Stimulated activated CD8-positive, alpha-beta memory T cell treated with anti-CD3 and anti-CD28 coated beads, Interleukin-7, amount 100 ng/mL, for 4 hours (primary cell): Measurements from ENCODE around the gene RAP1GDS1.
"Not testable (repeated sequence)": the region's sequence is repeated elsewhere in the genome, so short reads cannot be mapped to it uniquely, and the experiment has no call there.

Experiments
- DNase-seq, 2 donors: peaks; one replicate each; pipeline ENCODE4 v3.0.0-alpha.2; 2020; ENCODE audit warnings: low read depth in 2 of 2

Gene RAP1GDS1

DNA sequence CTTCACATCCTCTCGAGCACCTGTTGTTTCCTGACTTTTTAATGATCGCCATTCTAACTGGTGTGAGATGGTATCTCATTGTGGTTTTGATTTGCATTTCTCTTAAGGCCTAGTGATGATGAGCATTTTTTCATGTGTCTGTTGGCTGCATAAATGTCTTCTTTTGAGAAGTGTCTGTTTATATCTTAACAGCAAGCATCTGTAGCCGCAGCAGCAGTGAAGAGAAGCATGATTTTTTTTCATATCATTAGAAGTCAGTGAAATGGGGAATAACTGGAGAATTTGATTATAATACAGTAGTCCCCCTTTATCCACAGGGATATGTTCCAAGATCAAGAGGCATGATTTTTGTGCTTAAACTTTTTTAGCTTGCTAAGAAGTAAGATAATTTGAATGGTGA is 27.5 kb downstream of the RAP1GDS1 start:
- not testable (repeated sequence) for DNase-seq

GRCh38 chr4:98289375-98289774 is 28.2 kb downstream of the RAP1GDS1 start:
- DNase-seq, result no peak

- no peak for DNase-seq
These were observed 29.3 kb downstream of the RAP1GDS1 start for GRCh38 chr4:98290511-98290910.

GRCh38 chr4:98293104-98293887 is 32.1 kb downstream of the RAP1GDS1 start:
- DNase-seq, result no peak

DNA sequence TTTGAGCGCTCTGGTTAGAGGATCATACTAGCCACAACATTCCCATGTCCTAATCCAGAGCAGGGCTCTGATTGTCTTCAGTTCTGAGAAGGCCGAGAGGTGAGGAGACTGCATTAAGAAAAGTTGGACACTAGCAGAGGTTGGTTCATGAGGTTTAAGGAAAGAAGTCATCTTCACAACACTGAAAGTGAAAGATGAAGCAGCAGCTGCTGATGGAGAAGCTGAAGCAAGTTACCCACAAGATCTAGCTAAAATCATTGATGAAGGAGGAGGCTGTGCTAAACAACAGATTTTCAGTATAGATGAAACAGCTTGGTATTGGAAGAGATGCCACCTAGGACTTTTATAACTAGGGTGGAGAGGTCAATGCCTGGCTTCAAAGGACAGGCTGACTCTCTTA is 36.8 kb downstream of the RAP1GDS1 start:
- DNase-seq, result no peak

GRCh38 chr4:98300706-98301105 is 39.5 kb downstream of the RAP1GDS1 start:
- DNase-seq, result no peak

GRCh38 chr4:98305576-98305975 is 44.4 kb downstream of the RAP1GDS1 start:
- no peak for DNase-seq

DNA sequence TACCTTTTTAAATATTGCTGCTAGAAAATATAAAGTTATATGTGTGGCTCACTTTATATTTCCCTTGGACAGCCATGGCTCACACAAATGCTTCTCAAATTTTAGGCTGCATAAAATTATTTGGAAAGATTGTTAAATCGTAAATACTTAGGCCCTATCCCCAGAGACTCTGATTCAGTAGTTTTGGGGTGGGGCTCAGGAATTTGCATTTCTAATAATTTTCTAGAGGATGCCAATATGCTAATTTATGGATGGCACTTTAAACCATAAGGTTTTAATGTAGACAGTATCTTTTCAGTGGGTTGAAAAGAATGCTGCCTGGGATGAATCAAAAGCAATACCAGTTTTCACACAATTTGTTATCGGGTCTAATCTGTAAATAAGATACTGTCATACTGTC is 49.7 kb downstream of the RAP1GDS1 start:
- DNase-seq, result no peak

GRCh38 chr4:98311656-98312055 is 50.5 kb downstream of the RAP1GDS1 start:
- DNase-seq, result no peak

DNA sequence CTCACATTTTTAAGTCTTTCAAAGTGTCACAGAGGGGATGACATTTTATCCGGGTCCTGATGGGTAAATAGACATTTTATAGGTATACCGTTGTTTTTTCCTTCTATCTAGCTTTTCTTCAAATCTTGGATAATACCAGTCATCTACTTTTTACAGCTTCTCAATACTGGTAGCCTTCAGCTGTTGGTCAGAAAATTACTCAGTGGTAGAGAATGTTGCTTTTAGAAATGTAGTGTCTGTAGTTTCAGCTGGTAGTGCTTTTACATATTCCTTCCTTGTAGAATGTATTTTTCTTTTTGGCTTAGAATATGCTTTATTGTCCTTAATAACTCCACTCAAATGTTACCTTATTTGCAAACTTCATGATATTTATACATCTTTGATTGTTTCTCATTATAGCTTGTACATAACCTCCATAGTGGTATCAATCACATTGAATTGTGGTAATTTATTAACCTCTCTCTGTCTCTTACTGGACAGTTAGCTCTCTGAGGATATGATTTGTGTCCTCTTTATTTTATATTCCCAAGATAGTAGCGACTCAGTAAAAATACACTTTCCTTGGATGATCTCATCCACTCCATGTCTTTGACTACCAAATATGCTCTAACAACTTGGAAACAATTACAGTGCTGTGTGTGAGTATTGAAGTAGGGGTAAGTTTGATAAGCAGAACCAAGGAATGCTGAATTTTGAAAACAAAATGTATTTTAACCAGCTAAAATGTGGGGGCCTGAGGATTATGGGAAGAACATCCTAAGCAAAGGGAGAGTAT is 53.8 kb downstream of the RAP1GDS1 start:
- no peak for DNase-seq

GRCh38 chr4:98318521-98318920 is 57.3 kb downstream of the RAP1GDS1 start:
- no peak for DNase-seq

GRCh38 chr4:98319021-98319420 is 57.8 kb downstream of the RAP1GDS1 start:
- no peak for DNase-seq

DNA sequence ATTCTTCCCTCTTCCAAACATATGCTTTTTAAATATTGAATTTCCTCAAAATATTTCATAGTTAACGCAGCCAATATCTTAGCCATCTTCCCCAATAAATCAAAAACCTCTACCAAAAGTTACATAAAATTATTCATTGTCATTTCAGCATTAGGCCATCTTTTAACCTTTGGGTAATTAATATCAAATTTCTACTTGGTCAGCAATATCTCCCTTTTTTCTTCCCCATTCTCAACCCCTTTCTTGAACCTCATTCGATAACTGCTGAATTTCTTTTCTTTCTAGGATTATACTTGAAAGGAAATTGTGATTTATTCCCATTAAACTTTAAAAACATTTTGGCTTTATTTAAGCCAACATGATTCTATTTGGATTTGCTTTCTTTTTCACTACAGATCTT is 65.0 kb downstream of the RAP1GDS1 start:
- no peak for DNase-seq

- DNase-seq, result no peak
These were observed 66.5 kb downstream of the RAP1GDS1 start for GRCh38 chr4:98327694-98328093.

DNA sequence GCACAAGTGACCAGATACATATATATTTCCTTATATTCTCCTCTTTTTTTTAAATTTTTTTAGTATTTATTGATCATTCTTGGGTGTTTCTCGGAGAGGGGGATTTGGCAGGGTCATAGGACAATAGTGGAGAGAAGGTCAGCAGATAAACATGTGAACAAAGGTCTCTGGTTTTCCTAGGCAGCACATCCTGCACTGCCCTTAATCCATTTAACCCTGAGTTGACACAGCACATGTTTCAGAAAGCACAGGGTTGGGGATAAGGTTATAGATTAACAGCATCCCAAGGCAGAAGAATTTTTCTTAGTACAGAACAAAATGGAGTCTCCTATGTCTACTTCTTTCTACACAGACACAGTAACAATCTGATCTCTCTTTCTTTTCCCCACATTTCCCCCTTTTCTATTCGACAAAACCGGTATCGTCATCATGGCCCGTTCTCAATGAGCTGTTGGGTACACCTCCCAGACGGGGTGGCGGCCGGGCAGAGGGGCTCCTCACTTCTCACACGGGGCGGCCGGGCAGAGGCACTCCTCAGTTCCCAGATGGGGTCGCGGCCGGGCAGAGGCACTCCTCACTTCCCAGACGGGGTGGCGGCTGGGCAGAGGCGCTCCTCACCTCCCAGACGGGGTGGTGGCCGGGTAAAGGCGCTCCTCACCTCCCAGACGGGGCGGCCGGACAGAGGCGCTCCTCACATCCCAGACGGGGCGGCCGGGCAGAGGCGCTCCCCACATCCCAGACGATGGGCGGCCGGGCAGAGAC is 68.9 kb downstream of the RAP1GDS1 start:
- not testable (repeated sequence) for DNase-seq

DNA sequence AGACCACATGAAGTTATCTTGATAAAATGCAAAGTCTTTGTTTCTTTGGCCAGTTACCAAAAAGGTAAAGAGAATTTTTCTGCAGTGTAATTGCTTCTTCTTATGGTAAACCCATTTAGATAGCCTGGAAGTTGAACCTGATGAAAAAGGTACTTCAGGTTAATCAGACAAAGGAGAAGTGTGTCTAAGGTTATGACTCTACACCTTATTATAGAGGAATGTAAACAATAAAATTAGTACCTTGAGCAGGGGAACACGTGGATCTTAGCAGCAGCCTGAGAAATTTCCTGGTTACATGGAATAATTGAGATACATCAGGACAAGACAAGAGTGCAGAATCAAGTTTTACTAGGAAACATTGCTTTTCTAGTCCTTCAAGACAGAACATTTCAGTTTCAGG is 70.8 kb downstream of the RAP1GDS1 start:
- DNase-seq, result no peak

GRCh38 chr4:98334461-98334860 is 73.3 kb downstream of the RAP1GDS1 start:
- DNase-seq, result no peak

DNA sequence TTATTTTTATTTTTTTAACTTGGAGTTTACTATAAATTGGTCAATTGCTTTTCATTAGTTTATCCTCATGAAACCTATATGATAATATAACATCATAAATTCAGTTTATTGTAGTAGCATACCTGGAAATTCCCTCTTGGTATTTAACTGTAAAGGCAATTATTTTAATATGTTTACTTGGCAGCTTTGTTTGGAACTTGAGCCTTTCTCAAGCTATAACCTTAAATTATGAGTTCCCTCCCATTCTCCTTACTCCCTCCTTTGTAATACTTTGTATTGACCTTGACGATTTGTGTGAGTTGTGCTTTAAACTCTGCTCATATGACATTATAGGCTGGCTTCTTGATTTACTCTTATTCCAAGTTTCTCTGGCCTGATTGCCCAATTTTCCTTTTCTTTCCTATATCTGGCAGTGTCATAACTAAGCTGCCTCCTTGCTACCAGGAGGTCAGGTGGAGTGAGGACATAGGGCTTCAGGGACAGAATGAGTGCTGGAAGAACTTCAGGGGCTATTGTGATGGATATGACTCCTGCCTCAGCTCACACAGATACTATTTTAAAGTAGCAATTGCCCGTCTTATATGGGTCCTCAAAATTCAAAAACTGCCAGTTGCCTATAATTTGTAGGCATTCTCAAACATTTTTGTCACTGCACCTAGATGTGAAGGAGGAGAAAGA is 77.7 kb downstream of the RAP1GDS1 start:
- DNase-seq, result no peak

GRCh38 chr4:98341309-98341708 is 80.1 kb downstream of the RAP1GDS1 start:
- DNase-seq, result no peak

GRCh38 chr4:98343626-98344025 is 82.4 kb downstream of the RAP1GDS1 start:
- DNase-seq, result no peak

- no peak for DNase-seq
These were observed 84.7 kb downstream of the RAP1GDS1 start for GRCh38 chr4:98345838-98346237.

- DNase-seq, result no peak
These were observed 91.2 kb downstream of the RAP1GDS1 start for GRCh38 chr4:98352396-98352795.
